Left colon (tissue), 2 donors: ENCODE data around the gene UQCC2. TPM values are rescaled to one million over a fixed set of nuclear protein-coding genes. Genes with fewer than 3 reads are reported as not detected.
A peak's percentile ranks its signal among the peaks of the same experiment; 100 is the strongest.

Experiments
- ATAC-seq: fragments of 200-7000 bp; cut with Tn5 transposase; one replicate; pipeline ENCODE4 v1.9.1; 2020; ENCODE audit warnings: mild to moderate bottlenecking, moderate library complexity
- DNase-seq, 2 donors: peaks; one replicate each; pipeline ENCODE4 v3.0.0-alpha.2; 2020
- intact Hi-C, 2 donors: fragments of 100-400 bp; cut with DNase I in 1 of 2; cut with micrococcal nuclease in 1 of 2; formaldehyde crosslinking; loops; one replicate each; pipeline versions ENCODE4 v1.11.2 to v1.14.0; 2022; cut with DNase I, micrococcal nuclease
- total RNA-seq, 2 donors: library from RNA; stranded (reverse); fragmentation: NEBNext Ultra II Directional; extraction: Animal tissue kit (Norgen Biotek cat#: 25700); gene quantifications; one replicate each; pipeline ENCODE4 v1.2.1, GENCODE V29; 2021
- donor health status: DM: no; HTN: no; CAD: no.
- donor health status: DM: yes; HTN: yes; CAD: no.

Gene UQCC2
- total RNA-seq, 2 donors from 2014 or later, result 40.5 to 52.6 TPM

DNA sequence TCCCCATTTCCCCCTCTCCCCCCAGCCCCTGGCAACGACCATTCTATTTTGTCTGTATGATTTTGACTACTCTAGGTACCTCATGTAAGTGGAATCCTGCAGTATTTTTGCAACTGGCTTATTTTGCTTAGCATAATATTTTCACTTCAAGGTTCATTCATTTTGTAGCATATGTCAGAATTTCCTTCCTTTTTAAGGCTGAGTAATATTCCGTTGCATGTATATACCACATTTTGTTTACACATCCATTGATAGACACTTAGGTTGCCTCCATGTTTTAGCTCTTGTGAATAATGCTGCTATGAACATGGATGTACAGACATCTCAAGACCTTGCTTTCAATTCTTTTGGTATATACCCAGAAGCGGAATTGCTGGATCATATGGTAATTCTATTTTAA lies 1.4 kb upstream of the UQCC2 start:
- intact Hi-C loops, result no loop called here
- ATAC-seq (no peak), DNase-seq (no peak)

DNA sequence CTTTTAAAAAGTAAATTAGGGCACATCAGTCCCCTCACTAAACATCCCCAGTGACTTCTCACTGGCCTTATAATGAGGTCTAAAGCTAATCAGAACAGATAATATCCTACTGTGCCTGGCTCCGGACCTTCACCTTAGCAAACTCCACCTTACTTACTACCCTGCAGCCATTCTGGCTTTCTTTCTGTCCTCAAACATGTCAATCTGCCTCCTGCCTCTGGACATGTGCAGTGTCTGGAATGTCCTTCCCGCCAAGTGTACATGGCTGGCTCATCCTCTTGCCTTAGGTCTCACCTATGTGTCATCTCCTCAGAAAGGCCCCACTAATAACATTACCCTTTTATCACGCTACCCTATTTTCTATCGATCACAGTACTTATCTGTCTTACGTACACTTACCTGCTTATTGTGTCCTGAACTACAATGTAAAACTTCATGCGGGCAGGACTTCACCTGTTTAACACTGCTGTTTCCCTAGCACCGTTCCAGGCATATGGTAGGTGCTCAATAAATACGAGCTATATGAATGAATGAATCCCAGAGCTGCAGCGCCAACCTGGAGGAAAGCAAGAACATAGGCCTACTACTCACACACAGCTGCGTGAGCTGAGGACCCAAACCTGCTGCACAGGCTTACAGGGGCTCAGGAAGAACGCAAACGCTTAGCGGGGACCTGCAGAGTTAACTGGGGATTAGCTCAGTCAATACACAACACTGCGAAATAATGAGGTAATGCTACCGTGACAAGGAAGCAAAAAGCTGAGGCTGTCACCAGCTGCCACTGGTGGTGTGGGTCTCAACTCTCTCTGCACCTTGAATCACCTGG lies 991 bp downstream of the UQCC2 start:
- DNase-seq (no peak), ATAC-seq (no peak)
- intact Hi-C loops, result no loop called here

DNA sequence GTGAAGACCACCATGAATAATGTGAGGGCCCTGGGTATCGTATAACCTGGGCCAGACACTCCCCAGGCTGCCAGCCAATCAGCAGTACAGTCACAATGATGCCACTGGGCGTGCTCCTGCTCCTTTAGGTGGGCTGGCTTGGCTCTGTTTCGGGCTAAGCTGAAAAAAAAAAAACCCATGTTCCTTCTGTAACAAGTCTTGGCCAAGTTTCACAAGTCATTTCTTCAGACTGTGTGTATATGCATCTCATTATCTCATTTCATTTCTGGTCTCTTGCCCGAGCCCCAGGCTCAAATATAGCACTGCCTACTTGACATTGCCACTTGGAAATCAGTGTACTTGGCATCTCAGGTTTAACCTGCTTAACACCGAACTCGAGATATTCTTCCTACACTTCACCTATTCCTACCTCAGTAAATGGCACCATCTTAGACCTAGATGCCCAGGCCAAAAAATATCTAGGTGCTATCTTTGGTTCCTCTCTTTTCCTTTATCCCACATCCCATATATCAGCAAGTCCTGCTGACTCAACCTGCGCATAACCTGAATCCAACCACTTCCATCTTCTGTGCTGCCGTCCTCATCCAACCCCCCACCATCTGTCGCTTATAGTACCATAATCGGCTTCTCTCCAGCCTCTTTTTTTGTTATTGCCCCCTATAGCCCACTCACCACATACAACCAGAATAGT lies 1.8 kb downstream of the UQCC2 start:
- intact Hi-C loops, result loop anchor here in 1 of 2 donors (10.0 kb wide), 1 partner anchor 125 kb away; the partner anchor contains the start of gene BAK1

DNA sequence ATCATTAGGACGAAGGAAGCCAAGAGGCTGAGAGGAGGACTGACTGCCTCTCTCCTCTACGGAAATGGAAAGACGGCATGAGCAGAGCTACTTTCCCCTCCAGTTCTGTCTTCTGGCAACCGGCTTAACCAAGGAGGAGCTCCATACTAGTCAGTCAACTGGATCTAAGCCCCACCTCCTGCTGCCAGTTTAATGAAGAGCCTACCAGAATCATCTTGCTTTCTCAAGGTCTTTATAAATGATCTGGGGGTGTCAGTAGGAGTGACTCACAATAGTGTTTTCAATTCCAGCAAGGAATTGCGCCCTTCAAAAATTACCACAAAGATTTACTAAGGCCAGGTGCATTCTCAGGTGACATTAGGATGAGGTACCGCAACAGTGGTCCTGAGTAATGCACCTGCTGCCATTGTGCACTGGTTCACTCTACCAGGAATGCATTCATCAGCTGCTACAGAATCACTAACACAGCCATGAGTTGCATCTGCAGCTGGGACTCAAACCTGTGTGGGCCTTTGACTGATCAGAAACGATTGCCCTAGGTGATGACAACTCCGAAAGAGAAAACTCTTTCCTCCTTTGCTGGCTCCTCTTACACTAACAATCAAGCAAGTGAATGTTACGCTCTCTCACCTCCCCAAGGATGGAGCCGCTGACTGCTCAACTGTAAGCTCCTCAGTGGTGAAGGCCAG lies 2.8 kb downstream of the UQCC2 start:
- intact Hi-C loops, result loop anchor here in 1 of 2 donors (10.0 kb wide), 1 partner anchor 124 kb away; the partner anchor contains the start of gene BAK1
- DNase-seq (no peak), ATAC-seq (no peak)

More for the DNA sequence above, 1.8 kb downstream of the UQCC2 start:
- DNase-seq, result no peak
- no peak for ATAC-seq

DNA sequence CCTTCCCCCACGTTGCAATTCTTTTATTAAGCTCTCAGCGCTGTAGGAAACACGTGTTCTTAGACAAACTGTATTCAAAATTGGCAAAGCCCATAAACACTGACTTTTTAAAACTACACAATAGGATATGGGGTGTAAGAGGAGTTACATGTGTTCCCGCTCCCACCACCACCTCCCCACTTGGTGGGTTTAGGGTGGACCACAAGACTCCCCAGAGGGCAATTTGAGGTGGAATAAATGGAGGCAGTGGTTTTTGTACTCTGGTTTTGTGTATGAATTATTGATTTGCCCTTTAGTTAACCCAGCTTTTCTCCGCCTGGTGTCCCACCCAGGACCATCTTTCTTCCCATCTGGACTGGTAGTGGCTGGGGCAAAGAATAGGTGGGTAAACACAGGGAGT lies 3.7 kb downstream of the UQCC2 start:
- no peak for DNase-seq
- no peak for ATAC-seq
- intact Hi-C loops, result loop anchor here in 1 of 2 donors (10.0 kb wide), 1 partner anchor 123 kb away; the partner anchor contains the start of gene BAK1

DNA sequence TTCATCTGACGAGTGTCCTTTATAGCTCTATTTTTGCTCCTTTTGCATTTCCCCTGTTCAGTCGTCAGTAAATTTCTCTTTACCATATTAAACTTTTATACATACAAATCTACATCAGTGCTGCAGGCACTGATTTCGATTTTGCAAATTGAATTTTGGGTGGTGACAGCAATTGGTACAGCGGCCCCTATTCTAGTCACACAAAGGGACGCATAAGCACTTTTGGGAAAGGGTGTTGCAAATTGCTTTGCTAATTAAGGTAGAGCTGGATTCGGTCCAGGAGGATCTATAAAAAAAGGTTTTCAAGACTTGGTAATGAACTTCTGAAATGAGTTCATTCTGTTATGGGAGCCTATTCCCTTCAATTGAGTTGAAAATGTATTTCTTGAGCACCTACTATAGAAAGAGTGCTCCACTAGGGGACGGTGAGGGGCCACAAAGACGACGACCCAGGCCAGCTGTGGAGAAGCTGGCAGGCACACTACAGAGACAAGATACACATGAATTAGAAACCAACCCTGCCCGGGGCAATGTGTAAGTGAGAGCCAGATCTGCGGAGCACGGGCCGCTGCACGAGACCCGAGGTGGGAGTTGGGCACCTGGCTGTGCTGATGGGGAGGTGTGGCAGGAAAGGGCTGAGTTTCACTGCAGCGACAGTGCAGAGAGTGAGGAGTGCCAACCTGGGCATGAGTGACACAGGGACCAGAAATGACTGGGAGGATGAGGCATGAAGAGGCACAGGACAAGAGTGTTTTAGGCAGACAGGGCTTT lies 5.4 kb downstream of the UQCC2 start:
- ATAC-seq, result no peak
- intact Hi-C loops, result loop anchor here in 1 of 2 donors (10.0 kb wide), 1 partner anchor 121 kb away; the partner anchor contains the start of gene BAK1

DNA sequence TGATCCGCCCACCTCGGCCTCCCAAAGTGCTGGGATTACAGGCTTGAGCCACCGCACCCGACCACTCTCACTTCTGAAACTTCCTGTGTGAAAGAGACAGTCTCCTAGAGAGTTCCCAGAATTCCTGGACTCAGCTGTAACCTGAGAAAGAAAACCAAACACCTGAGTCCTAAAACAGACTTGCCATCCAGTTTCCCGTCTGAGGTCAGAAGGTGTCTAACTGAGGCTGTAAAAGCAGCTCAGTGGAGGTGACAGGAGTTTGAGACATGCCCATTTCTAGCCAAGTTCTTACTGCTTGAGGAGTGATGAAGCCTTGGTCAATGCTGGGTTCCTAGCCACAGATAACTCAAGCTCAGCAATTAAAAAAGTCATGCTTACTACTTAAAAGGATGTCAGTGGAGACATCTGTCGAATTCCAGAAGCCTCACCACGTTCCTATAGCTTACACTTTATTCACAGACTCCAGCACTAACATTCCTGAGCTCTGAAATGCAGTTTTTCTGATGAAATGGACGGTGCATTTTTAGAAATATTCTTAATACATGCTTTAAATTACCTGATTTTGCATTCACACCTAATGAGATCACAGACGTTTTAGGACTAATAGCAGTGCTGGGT lies 6.1 kb downstream of the UQCC2 start:
- intact Hi-C loops, result loop anchor here in 1 of 2 donors (10.0 kb wide), 1 partner anchor 121 kb away; the partner anchor contains the start of gene BAK1
- DNase-seq (no peak), ATAC-seq (no peak)

More for the DNA sequence above, 5.4 kb downstream of the UQCC2 start:
- no peak for DNase-seq

DNA sequence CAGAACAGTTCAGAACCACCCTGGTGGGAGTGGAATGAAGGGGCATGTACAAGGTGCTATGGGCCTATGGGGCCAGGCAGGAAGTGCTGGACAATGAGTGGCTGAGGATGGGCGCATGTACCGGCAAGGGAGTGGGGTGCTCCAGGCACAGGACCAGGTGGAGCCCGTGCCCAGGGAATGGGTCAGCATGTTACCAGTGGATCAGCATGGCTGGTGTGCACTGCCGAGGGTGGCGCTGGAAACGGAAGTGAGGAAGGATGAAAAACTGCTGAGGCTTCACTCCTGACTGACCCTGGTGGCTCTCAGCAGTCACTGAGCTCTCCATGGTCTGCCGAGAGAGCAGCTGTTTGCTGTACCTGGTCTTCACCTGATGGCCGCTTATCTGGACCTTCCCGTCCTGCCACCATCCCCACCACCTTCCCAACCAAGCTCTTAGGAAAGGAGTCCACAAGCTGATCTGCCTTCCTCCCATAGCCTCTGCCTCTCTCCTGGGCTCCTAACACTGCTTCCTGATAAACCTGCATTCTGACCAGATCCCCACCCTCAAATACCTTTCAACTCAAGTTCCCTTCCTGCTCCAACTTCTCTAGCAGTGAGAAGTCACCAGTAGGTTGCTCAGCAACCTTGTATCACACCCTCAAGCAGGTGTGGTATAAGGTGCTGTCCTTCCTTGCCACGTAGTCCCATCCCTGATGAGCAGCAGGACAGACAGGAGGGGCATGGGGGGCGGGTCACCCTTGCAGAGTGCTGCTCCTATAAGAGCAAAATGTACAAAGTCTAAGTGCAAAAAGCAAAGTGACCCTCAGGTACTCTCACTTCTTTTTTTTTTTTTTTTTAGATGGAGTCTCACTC lies 7.1 kb downstream of the UQCC2 start:
- peak; percentile 3 for ATAC-seq
- intact Hi-C loops, result loop anchor here in 1 of 2 donors (10.0 kb wide), 1 partner anchor 120 kb away; the partner anchor contains the start of gene BAK1
- DNase-seq, result no peak

DNA sequence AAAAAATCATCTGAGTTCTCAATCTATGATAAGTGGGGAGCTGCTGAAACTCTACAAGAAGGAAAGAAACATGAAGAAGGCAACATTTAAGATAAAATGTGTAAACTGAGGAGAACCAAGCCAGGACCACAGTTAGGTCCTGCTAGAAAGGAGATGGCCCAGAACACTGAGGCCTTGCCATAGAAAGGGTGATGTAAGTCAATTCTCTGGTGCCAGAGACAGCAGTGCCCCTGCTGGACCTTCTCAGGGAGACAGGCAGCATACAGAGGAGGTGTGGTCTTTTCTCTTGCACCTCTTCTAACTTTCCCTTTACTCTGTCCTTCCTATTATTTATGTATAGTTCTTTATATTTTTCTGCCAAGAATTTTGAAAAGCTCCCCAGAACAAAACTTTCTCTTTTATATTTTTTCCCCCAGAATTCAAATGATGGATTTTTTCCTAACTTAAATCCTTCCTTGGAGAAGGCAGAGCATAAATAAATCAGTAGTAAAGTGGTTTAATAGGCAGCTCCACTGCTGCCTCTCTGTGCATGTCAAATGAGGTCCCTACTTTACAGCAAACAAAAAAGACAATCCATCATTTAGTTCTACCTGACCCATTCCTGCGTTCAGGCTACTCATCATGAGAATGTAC lies 9.0 kb downstream of the UQCC2 start:
- DNase-seq (no peak), ATAC-seq (peak; percentile 42)
- intact Hi-C loops, result loop anchor here in 1 of 2 donors (10.0 kb wide), 1 partner anchor 118 kb away; the partner anchor contains the start of gene BAK1

DNA sequence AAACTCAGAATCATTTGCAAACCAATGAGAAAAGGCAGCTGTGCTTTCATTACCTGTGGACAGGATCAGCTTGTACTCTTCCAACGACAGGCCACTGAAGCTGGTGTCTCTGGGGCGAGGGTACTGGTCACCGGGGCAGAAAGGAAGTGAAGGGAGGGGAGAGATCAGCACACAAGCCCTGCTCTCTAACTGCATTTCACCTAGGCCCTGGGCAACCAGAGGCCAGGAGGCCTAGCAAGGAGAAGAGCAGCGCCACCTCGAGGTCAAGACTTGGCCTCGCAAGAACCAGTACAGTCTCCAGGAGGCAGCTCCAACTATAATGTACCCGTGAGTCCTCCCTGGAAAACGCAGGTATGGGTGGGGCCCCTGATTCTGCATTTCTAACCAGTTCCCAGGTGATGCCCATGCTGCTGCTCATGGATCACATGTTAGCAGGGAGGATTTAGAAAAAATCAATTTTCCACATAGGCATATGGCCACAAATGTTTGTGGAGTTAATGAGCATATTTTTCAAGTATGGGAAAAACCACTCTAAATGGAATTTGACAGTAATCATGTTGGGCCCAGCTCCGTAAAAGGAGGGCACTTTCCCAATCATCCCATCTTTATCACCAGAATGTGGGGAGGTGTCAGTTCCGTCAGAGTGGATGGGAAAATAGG lies 11.0 kb downstream of the UQCC2 start:
- DNase-seq (peak; percentile 71 to 86), ATAC-seq (peak; percentile 84)
- intact Hi-C loops, result loop anchor here in 1 of 2 donors (10.0 kb wide), 1 partner anchor 116 kb away; the partner anchor contains the start of gene BAK1

DNA sequence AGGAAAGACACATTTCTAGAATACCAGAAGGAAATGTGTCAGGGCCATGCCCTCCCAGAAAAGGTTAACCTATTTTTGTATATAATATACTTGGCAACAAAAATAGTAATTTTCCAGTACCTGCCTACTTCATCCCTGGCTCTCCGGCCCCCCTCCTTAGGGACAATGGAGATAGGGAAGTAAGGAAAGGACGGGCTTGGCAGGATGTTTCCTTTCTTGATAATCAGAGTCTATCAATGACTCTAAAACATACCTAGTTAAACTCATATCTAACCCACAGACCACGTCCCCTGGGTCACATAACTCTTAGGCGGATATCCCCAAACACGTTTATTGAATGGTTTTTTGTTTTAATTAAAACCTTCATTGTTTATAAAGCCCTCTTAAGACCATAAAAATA lies 11.8 kb downstream of the UQCC2 start:
- ATAC-seq (no peak), DNase-seq (no peak)
- intact Hi-C loops, result loop anchor here in 1 of 2 donors (10.0 kb wide), 1 partner anchor 115 kb away; the partner anchor contains the start of gene BAK1

DNA sequence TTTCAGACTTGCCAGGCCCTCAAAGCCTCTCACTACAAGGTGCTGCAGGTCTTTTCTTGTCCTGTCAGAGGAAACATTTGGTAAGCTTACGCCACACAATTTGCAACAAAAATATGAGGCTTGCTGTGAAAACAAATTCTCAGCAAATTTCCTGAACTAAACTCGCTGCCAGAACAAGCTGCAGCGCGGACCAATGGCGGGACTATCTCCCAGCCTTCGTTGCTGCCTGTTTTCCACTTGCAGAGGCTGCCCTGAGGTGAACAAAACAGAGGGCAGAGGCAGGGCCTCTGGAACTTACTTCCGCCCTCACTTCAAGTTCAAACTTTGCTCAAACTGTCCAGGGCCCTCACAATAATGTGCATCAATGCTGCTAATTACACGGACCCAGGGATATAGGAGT lies 12.4 kb downstream of the UQCC2 start:
- intact Hi-C loops, result no loop called here
- DNase-seq, result no peak

DNA sequence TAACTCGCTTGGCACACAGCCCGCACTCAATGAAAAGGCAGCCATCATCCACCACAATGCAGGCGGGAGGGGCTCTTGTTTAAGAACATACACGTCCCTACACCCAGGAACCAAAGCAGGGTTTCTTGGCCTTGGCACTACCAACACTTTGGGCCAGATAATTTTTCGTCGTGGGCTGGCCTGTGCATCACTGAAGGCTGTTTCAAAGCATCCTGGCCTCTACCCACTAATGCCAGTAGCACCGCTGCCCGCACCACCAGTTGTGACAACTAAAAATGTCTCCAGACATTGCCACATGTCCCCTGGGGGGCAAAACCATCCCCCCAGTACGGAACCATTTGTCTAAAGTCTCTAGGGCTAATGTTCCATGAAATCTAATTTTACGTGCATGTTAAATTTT lies 13.0 kb downstream of the UQCC2 start:
- no peak for ATAC-seq
- intact Hi-C loops, result no loop called here
- DNase-seq, result no peak

More for the DNA sequence above, 12.4 kb downstream of the UQCC2 start:
- ATAC-seq, result no peak

DNA sequence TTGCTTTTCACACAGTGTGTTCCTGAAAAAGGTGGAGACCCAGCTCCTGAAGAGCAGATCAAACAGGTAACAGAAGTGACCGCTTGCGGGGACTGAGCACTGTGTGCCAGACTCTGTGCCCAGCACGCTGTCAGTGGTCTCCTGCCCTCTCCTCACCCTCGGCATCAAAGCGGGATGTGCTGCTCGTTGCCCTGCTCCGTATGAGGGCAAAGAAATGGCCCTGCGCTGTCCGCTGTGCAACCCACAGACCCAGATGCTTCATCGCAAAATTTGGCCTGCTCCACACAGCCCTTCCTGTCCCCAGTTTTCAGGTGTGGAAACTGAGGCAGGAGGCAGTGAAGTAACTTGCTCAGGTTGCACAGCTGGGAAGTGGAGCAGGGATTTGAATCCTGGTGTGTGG lies 13.7 kb downstream of the UQCC2 start:
- intact Hi-C loops, result no loop called here
- ATAC-seq, result no peak

DNA sequence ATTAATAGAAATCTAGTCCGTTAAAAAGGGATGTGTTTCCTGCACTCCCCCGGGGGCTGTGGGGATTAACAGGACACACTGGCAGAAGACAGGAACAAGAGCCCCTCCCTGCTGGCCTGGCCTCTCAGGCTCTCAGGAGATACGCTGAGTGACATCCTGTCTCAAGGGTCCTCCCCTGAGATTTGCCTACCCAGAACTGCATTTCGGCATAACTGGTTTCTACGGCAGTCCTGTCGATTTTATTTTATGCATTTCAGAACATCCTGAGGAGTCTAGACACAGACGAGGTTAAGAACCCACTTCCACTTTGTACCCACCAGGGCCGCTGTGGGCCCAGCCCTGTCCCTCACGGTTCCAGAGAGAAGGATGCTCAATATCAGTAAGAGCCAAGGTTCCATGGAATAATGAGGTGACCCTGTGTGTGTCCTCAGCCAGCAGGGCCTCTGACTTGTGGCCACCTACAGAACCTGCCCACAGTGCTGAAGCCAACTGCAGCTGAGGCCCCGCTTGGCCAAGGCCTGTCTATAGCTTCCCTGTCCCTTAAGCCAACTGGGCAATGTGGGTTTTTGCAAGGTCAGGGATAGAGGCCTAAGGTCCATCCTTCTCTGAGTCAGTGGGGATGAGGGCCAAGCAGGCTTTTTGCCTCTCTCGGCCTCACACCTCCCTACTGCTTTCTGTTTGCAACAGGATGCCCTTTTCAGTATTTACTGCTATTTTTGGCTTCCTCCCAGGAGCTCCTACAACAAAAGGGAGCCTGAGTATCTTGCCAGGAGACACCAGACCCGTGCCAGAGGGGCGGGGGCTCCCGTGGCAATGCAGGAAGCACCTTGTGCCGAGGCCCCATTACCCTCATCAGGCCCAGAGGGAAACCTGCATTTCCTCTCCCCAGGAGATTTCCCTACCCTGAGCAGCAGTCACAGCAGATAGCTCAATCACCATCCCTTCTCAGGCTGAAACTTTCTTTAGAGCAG lies 14.7 kb downstream of the UQCC2 start:
- ATAC-seq, result peak; percentile 6
- intact Hi-C loops, result no loop called here
- peak in 1 of 2 donors; percentile 22 for DNase-seq

More for the DNA sequence above, 13.7 kb downstream of the UQCC2 start:
- no peak for DNase-seq
